GM18951 (cell line): Measurements from ENCODE around the gene MINK1.
"Not testable (repeated sequence)": the region's sequence is repeated elsewhere in the genome, so short reads cannot be mapped to it uniquely, and the experiment has no call there.

Experiments
- POLR2A ChIP-seq: IDR thresholded peaks from 4 replicates; pipeline ENCODE4 v1.6.1; 2011; ENCODE audit warnings: mild to moderate bottlenecking; ENCODE audit not compliant: insufficient read length, insufficient read depth; ENCODE audit errors: extremely low read depth
- in situ Hi-C: fragments of 300-500 bp; cut with MboI; formaldehyde crosslinking; loops from one replicate; pipeline ENCODE4 v1.12.0; 2022; ENCODE audit warnings: low sequenced_read_pairs, mixed read lengths, inconsistent platforms; ENCODE audit not compliant: unreplicated experiment

The MINK1 gene

GRCh38 chr17:4858068-4858881 lies 25.1 kb downstream of the MINK1 start:
- no peak for TF ChIP-seq POLR2A
- in situ Hi-C loops, result no loop called here

DNA sequence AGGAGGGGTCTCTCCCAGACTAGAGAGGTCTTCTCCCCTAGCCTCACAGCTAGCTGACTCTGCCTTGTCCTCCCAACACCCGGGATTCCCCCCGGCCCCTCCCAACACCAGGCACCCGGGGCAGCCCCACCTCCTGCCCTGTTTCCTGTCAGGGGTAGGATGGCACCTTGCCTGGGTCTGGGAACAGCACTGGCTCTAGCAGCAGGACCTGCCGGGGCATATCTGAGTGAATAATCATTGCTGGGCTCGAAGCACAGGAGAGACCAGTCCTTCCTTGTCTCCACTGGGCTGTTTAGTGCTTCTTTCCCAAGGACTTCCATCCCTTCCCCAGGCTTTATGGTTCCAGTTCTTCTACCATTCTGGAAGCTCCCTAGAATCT lies 25.7 kb downstream of the MINK1 start:
- in situ Hi-C loops, result no loop called here
- no peak for TF ChIP-seq POLR2A

- in situ Hi-C loops, result no loop called here
- TF ChIP-seq POLR2A, result no peak
Observed at GRCh38 chr17:4859816-4860625, 26.9 kb downstream of the MINK1 start.

GRCh38 chr17:4860651-4861050 lies 27.5 kb downstream of the MINK1 start:
- in situ Hi-C loops, result no loop called here
- TF ChIP-seq POLR2A, result no peak

DNA sequence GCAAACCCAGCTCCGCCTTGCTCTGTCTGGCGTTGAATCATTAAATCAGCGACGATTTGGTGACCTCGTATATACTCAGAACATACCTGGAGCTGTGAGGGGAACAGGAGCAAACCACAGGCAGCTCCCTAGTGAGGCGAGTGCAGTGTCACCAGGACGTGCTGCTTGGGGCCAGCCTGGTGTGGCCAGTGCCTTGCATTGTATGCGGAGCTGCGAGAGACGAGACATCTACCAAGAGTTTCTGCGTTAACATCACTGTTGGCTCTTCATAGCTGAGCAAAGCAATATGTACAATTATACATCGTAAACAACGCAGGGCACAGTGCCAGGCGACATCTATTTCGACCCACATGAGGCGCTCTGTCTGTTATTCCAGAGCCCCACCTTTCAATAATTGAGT lies 27.9 kb downstream of the MINK1 start:
- in situ Hi-C loops, result no loop called here
- no peak for TF ChIP-seq POLR2A

- in situ Hi-C loops, result no loop called here
- no peak for TF ChIP-seq POLR2A
Observed at GRCh38 chr17:4862720-4863119, 29.6 kb downstream of the MINK1 start.

DNA sequence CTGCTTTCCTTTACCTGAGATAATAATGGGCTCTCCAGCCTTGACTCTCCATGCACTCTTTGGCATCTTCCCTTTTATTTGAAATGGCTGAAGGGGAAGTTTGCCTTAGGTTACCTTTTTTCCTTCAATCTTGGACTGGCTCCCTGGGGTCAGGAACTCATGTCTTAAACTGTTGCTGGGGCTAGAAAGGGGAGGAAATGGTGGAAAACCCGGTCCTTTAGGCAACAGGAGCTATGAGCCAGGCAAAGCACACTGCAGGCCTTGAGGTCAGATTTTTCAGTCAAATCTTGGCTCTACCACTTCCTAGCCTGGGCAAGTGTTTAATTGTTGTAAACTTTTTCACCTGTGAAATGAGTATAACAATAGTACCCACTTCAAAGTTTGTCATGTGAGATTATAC lies 30.2 kb downstream of the MINK1 start:
- in situ Hi-C loops, result no loop called here
- no peak for TF ChIP-seq POLR2A

DNA sequence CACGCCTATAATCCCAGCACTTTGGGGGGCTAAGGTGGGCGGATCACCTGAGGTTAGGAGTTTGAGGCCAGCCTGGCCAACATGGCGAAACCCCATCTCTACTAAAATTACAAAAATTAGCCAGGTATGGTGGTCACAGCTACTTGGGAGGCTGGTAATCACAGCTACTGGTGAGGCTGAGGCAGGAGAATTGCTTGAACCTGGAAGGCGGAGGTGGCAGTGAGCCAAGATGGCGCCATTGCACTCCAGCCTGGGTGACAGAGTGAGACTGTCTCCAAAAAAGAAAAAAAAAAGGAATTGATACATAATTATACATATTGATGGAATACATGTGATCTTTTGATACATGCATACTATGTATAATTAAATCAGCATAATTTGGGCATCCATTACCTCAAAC lies 34.4 kb downstream of the MINK1 start:
- in situ Hi-C loops, result not testable (repeated sequence)

DNA sequence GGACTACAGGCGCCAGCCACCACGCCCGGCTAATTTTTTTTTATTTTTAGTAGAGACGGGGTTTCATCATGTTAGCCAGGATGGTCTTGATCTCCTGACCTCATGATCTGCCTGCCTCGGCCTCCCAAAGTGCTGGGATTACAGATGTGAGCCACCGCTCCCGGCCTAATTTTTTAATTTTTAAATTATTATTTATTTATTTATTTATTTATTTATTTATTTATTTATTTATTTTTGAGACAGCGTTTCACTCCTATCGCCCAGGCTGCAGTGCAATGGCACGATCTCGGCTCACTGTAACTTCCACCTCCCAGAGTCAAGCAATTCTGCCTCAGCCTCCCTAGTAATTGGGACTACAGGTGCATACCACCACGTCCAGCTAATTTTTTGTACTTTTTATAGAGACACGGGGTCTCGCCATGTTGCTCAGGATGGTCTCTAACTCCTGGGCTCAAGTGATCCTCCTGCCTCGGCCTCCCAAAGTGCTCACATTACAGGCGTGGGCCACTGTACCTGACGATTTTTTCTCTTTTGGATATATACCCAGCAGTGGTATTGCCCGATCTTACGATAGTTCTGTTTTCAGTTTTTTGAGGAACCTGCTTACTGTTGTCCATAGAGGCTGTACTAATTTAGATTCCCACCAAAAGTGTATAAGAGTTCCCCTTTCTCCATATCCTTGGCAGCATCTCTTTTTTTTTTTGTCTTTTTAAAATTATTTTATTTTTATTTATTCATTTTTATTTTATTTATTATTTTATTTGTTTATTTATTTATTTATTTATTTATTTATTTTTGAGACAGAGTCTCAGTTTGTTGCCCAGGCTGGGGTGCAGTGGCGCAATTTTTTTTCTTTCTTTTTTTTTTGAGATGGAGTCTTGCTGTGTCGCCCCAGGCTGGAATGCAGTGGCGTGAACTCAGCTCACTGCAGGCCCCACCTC lies 36.2 kb downstream of the MINK1 start:
- in situ Hi-C loops, result not testable (repeated sequence)

DNA sequence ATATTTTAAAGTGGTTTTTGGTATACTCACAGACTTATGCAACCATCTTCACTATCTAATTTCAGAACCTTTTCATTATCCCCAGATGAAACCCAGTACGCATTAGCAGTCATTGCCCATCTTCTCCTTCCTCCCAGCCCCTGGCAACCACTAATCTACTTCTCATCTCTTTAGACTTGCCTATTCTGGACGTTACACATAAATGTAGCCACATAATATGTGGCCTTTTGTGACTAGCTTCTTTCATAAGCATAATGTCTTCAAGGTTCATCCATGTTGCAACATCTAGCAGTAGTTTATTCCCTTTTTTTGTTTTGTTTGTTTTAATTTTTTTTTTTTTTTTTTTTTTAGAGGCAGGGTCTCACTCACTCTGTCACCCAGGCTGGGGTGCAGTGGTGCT lies 37.7 kb downstream of the MINK1 start:
- in situ Hi-C loops, result no loop called here
- TF ChIP-seq POLR2A, result no peak

- TF ChIP-seq POLR2A, result no peak
- in situ Hi-C loops, result no loop called here
Observed at GRCh38 chr17:4872786-4873185, 39.6 kb downstream of the MINK1 start.

DNA sequence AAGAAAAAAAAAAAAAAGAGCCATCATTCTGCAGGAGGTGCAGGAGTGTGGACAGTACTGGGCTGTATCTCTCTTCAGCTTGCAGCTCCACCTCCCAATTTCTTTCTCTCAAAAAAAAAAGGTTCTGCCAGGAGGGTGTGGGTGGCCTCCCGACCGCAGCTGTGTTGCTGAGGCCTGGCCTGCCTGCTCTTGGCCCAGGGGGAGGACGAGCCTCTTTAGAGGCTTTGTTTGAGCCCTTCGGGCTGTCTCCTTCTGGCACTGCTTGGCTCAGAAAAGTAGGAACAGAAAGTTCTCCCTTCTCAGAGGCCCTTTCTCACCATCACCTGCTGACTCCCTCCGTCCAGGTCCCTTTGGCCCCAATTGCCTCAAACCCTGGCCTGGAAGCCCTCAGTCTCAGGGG lies 43.9 kb downstream of the MINK1 start:
- in situ Hi-C loops, result loop anchor here (25.0 kb wide), 1 partner anchor 315 kb away; the partner anchor contains the start of genes GGT6 and MYBBP1A
- TF ChIP-seq POLR2A, result no peak

GRCh38 chr17:4879601-4880000 lies 46.5 kb downstream of the MINK1 start:
- in situ Hi-C loops, result loop anchor here (25.0 kb wide), 1 partner anchor 317 kb away; the partner anchor contains the start of genes GGT6 and MYBBP1A
- TF ChIP-seq POLR2A, result no peak

DNA sequence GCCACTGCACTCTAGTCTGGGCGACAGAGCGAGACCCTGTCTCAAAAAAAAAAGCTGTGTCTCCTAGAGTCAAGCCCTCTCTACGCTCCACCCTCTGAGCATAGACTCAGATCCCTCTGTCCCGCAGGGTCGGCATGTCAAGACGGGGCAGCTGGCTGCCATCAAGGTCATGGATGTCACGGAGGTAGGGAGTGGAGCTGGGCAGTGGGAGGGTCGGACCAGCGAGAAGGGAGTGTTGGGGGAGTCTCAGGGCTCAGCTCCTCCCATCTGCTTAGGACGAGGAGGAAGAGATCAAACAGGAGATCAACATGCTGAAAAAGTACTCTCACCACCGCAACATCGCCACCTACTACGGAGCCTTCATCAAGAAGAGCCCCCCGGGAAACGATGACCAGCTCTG lies 47.7 kb downstream of the MINK1 start:
- in situ Hi-C loops, result loop anchor here (10.0 to 25.0 kb wide), 2 partner anchors 166 to 319 kb away; partner anchors contain the start of genes ARRB2, GGT6 and MYBBP1A

More for the DNA sequence above, 47.7 kb downstream of the MINK1 start:
- no peak for TF ChIP-seq POLR2A
